ENCODE measurements around the gene NDUFAF8.

DNA sequence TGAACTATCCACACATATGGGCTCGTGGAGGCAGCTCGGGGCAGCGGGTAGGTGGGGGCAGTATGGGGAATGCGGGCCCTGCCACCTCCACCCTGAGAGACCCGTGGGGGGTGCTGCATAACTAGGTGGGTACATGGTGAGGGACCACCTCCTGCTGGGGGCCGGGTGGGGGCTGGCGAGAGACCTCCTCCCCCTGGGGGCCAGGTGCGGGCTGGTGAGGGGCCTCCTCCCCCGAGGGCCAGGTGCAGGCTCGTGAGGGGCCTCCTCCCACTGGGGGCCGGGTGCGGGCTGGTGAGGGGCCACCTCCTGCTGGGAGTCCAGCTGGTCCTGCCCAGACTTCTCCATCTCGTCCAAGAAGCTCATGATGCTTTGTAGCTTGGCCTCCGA lies 41.7 kb upstream of the NDUFAF8 start:
- TF ChIP-seq, protein P1, sequence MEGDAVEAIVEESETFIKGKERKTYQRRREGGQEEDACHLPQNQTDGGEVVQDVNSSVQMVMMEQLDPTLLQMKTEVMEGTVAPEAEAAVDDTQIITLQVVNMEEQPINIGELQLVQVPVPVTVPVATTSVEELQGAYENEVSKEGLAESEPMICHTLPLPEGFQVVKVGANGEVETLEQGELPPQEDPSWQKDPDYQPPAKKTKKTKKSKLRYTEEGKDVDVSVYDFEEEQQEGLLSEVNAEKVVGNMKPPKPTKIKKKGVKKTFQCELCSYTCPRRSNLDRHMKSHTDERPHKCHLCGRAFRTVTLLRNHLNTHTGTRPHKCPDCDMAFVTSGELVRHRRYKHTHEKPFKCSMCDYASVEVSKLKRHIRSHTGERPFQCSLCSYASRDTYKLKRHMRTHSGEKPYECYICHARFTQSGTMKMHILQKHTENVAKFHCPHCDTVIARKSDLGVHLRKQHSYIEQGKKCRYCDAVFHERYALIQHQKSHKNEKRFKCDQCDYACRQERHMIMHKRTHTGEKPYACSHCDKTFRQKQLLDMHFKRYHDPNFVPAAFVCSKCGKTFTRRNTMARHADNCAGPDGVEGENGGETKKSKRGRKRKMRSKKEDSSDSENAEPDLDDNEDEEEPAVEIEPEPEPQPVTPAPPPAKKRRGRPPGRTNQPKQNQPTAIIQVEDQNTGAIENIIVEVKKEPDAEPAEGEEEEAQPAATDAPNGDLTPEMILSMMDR (IDR thresholded peaks at IDR 0.05): no peak
- TF ChIP-seq POLR2A (IDR thresholded peaks at IDR 0.05) (no peak), POLR2AphosphoS5 (IDR thresholded peaks at IDR 0.05) (no peak), EP300 (IDR thresholded peaks at IDR 0.05) (no peak)
